NOMO-1 treated with DMSO at 0.1 percent for 48 hours (cell line): ENCODE data around the gene TAS2R1.

Source experiments
- DNase-seq: peaks from one replicate; lab custom pipeline; 2025; ENCODE audit not compliant: unreplicated experiment; lab: John Stamatoyannopoulos, UW

The TAS2R1 gene

DNA sequence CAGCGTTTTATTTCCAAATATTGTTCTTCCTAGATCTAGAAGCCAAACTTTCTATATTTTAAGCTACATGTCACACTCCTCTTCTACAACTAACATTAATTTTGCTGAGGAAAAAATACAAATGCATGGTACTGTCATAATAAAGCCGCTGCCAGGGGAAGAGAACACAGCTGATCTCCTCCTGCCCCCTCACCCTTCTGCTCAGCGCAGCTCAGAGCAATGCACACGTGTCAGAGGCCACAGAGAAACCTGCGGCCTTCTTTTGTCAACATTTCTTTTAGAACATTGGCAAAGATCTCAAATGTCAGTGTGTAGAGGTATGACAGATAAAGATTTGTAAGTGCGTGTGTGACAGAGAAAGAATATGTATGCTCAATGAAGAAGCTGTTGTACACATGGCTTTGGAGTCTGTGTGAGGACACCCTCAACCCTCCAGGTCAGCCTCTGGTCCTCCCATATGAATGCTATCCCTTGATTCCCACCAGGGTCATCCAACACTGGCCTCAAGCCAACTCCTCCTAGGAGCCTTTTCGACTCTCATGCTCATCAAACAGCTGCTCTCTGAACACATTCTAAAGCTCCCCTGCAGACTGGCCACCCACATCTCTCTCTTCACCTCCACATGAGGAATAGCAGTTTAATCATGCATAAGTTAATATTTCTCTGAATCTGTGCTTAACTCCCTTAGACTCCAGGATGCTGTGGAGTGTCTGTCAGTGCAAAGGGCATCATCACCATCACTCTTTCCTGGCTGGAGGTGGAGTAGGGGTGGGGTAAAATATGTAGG, 40.9 kb downstream of the TAS2R1 start:
- no peak for DNase-seq

DNA sequence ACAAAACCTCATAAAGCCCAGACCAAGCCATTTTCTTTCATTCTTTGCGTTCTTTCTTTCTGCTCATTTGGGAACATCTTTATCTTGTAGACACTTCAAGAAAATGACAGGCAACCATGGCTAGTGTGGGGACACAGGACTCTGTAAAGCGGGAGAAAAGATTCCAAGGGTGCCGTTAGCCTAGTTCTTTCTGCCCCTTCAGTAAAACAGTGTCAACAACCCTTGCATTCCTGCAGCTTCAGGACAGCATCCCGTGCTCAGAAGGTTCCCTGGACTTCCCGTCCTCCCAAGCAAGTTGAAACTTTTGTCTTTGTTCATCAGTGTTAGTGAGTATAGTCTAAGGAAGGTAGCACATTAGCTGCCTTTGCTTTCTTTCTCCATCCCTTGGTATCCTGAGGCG, 41.9 kb downstream of the TAS2R1 start:
- DNase-seq = no peak

DNA sequence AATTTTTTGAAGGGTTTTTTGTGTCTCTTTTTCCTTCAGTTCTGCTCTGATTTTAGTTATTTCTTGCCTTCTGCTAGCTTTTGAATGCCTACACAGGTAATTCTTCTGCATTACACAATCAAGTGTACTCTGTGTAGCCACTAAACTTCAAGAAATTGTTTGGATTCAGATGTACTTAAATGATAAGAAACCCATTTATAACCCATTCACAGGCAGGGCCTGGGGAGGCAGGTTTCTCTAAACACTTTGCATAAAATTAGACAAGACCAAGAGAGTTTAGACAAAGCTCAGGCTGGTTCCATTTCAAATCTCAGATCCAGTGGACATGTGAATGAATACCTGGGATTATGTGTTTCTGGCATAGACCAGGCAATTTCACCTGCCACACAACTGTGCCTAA, 43.0 kb downstream of the TAS2R1 start:
- no peak for DNase-seq

DNA sequence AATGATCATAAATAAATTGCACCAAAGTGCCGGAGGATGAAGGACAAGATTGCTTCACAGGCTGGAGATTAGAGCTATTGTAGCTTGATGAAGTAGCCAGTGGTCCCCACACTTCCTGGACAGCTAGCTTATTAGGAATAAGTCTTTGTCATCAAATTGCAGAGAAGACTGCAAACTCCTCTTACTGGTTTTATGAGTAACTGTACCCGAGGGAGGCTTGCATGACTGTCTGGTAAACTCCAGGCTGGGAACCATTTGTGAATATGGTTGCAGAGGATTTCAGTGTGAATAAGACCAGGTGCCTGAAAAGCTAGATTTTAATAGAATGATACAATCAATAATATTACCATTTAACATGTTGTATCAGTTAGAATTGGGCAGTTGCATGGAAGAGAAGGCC, 47.7 kb downstream of the TAS2R1 start:
- no peak for DNase-seq
